Glutamatergic neuron (in vitro differentiated cells): ENCODE data around the gene FSTL1. TPM values are rescaled to one million over a fixed set of nuclear protein-coding genes. Genes with fewer than 3 reads are reported as not detected.
A peak's percentile ranks its signal among the peaks of the same experiment; 100 is the strongest.

Experiments
- DNase-seq: peaks from one replicate; pipeline ENCODE4 v3.0.0; 2022
- H3K27ac Mint-ChIP-seq: one replicate; pipeline ENCODE4 v1.8.0; 2020; ENCODE audit warnings: mild to moderate bottlenecking, mixed read lengths, inconsistent platforms; ENCODE audit not compliant: unreplicated experiment
- H3K27me3 Mint-ChIP-seq: one replicate; pipeline ENCODE4 v1.8.0; 2020; ENCODE audit warnings: mild to moderate bottlenecking, moderate library complexity, mixed read lengths, inconsistent platforms; ENCODE audit not compliant: unreplicated experiment
- H3K36me3 Mint-ChIP-seq: one replicate; pipeline ENCODE4 v1.8.0; 2020; ENCODE audit warnings: mild to moderate bottlenecking, mixed read lengths, inconsistent platforms; ENCODE audit not compliant: unreplicated experiment
- H3K4me1 Mint-ChIP-seq: one replicate; pipeline ENCODE4 v1.8.0; 2020; ENCODE audit warnings: mild to moderate bottlenecking, low read depth, mixed read lengths, inconsistent platforms; ENCODE audit not compliant: unreplicated experiment
- H3K4me3 Mint-ChIP-seq: one replicate; pipeline ENCODE4 v1.8.0; 2020; ENCODE audit warnings: mild to moderate bottlenecking, mixed read lengths, inconsistent platforms; ENCODE audit not compliant: unreplicated experiment
- H3K9me3 Mint-ChIP-seq: one replicate; pipeline ENCODE4 v1.8.0; 2020; ENCODE audit warnings: mild to moderate bottlenecking, moderate library complexity, mixed read lengths, inconsistent platforms; ENCODE audit not compliant: unreplicated experiment
- CTCF ChIP-seq: fragments of 200-600 bp; sonication (generic); IDR thresholded peaks from one replicate; pipeline ENCODE4 v1.5.0; 2021; ENCODE audit not compliant: partially characterized antibody, unreplicated experiment
- total RNA-seq: library from RNA; stranded (reverse); fragmentation: NEBNext Ultra II Directional; extraction: Animal tissue kit (Norgen Biotek cat#: 25700); gene quantifications from one replicate; pipeline ENCODE4 v1.2.1, GENCODE V29; 2021; ENCODE audit not compliant: unreplicated experiment

FSTL1 gene
- total RNA-seq, 1 donor from 2014 or later = 206 TPM

- Mint-ChIP-seq H3K4me1 (peaks cover 24% of the 10 kb centered on the region), H3K9me3 (peaks cover 2% of the 10 kb centered on the region), H3K27me3 (no peaks in the 10 kb centered on the region), H3K4me3 (no peak overlapping the region), H3K36me3 (peaks cover 5% of the 10 kb centered on the region), H3K27ac (no peak overlapping the region)
- TF ChIP-seq CTCF = no peak
- no peak for DNase-seq
Observed at GRCh38 chr3:120420360-120420759, 30.4 kb downstream of the FSTL1 start.

- peaks cover 24% of the 10 kb centered on the region for H3K4me1 Mint-ChIP-seq
Observed at GRCh38 chr3:120419797-120420196, 31.0 kb downstream of the FSTL1 start.

GRCh38 chr3:120418866-120419490 lies 31.8 kb downstream of the FSTL1 start:
- no peak overlapping the region for H3K4me3 Mint-ChIP-seq
- peak overlapping the region; percentile 38 for H3K27ac Mint-ChIP-seq
- H3K9me3 Mint-ChIP-seq = peaks cover 2% of the 10 kb centered on the region
- no peak for TF ChIP-seq CTCF
- H3K27me3 Mint-ChIP-seq = no peaks in the 10 kb centered on the region
- peak; percentile 42 for DNase-seq
- H3K36me3 Mint-ChIP-seq = peaks cover 5% of the 10 kb centered on the region
- peaks cover 24% of the 10 kb centered on the region for H3K4me1 Mint-ChIP-seq

More at GRCh38 chr3:120419797-120420196, 31.0 kb downstream of the FSTL1 start:
- DNase-seq = no peak
- Mint-ChIP-seq H3K27ac (no peak overlapping the region), H3K27me3 (no peaks in the 10 kb centered on the region), H3K4me3 (no peak overlapping the region), H3K9me3 (peaks cover 2% of the 10 kb centered on the region), H3K36me3 (peaks cover 5% of the 10 kb centered on the region)
- no peak for TF ChIP-seq CTCF

GRCh38 chr3:120418446-120418845 lies 32.3 kb downstream of the FSTL1 start:
- TF ChIP-seq CTCF = no peak
- Mint-ChIP-seq H3K27ac (peak overlapping the region; percentile 38), H3K36me3 (peaks cover 5% of the 10 kb centered on the region), H3K4me3 (peak overlapping the region; percentile 10), H3K9me3 (peaks cover 2% of the 10 kb centered on the region), H3K4me1 (peaks cover 24% of the 10 kb centered on the region), H3K27me3 (no peaks in the 10 kb centered on the region)
- DNase-seq = no peak

- H3K27ac Mint-ChIP-seq = peak overlapping the region; percentile 85
- H3K9me3 Mint-ChIP-seq = peaks cover 2% of the 10 kb centered on the region
- H3K4me3 Mint-ChIP-seq = peak overlapping the region; percentile 85
- TF ChIP-seq CTCF = peak; percentile 89
- H3K27me3 Mint-ChIP-seq = no peaks in the 10 kb centered on the region
- peaks cover 5% of the 10 kb centered on the region for H3K36me3 Mint-ChIP-seq
- peaks cover 24% of the 10 kb centered on the region for H3K4me1 Mint-ChIP-seq
- peak; percentile 93 for DNase-seq
Observed at GRCh38 chr3:120417272-120417911, 33.4 kb downstream of the FSTL1 start.
